ENCODE data around the gene NECTIN4. TPM values are rescaled to one million over a fixed set of nuclear protein-coding genes. Genes with fewer than 3 reads are reported as not detected.

NECTIN4 gene
- total RNA-seq, 1 experiment from 2014 or later = 8.8 TPM

DNA sequence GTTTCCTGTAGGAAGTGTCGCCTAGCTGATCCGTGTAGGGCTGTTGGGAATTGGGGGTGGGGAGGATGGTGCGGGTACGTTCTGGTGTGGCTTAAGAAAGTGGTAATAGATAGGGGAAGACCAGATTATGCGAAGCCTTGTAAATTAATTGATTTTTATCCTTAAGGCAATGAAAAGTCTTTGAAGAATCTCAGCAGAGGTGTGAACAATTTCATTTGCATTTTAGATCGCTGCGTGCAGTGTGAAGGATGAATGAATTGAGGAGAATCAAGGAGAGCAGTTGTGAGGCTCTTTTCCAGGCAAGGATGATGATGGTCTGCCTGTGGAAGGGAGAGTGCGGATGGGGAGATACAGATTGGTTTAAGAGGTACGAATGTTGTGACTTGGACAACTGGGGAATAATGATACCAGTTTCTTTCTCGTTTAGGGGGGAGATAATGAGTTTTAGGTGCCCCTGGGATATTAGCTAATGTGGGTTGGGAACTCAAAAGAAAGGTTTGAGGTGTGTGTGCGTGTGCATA lies 43.9 kb upstream of the NECTIN4 start:
- Histone ChIP-seq H3K9me2 (ENCODE audit: insufficient read depth) (no peaks in the 10 kb centered on the region), H2AFZ (peak overlapping the region; percentile 90), H3K4me1 (replicated peaks; ENCODE audit: insufficient read depth) (peaks cover 33% of the 10 kb centered on the region), H3K4me3 (peak overlapping the region; percentile 66), H3K36me3 (ENCODE audit: low read depth) (0 out of 2 replicates have a peak, but pooled peaks cover 5% of the 10 kb centered on the region), H4K20me1 (ENCODE audit: insufficient read depth) (no peaks in the 10 kb centered on the region; the same call in 1 of the 2 replicates), H3K4me2 (peak overlapping the region; percentile 84), H3F3A (ENCODE audit: insufficient read depth, low read depth) (peaks cover 62% of the 10 kb centered on the region), H3K9me3 (ENCODE audit: insufficient read depth, low read depth) (no peaks in the 10 kb centered on the region), H3K27ac (peak overlapping the region; percentile 91), H3K27me3 (ENCODE audit: insufficient read depth, low read depth) (no peaks in the 10 kb centered on the region), H3K79me2 (ENCODE audit: low read depth) (peaks cover 49% of the 10 kb centered on the region)
- DNase-seq = no peak
- intact Hi-C loops (cut with micrococcal nuclease; ENCODE audit: unreplicated experiment) = loop anchor here (1.0 to 10.0 kb wide), 3 partner anchors 34 to 138 kb away; partner anchors contain the start of genes B4GALT3 and KLHDC9
- ChIA-PET CTCF (interaction anchor here (0.6 to 0.7 kb wide), 2 partner anchors 18 to 30 kb away, joined by 3 read pairs; no protein-coding TSS in a partner anchor), POLR2A (ENCODE audit: unreplicated experiment) (interaction anchor here (0.6 to 0.7 kb wide), 4 partner anchors 12 to 92 kb away, joined by 3 to 6 read pairs (median 3); partner anchors contain the start of genes B4GALT3 and TOMM40L)
- TF ChIP-seq EZH2 (IDR thresholded peaks at IDR 0.05; ENCODE audit: low read depth) = no peak
- TF ChIP-seq, protein P1, sequence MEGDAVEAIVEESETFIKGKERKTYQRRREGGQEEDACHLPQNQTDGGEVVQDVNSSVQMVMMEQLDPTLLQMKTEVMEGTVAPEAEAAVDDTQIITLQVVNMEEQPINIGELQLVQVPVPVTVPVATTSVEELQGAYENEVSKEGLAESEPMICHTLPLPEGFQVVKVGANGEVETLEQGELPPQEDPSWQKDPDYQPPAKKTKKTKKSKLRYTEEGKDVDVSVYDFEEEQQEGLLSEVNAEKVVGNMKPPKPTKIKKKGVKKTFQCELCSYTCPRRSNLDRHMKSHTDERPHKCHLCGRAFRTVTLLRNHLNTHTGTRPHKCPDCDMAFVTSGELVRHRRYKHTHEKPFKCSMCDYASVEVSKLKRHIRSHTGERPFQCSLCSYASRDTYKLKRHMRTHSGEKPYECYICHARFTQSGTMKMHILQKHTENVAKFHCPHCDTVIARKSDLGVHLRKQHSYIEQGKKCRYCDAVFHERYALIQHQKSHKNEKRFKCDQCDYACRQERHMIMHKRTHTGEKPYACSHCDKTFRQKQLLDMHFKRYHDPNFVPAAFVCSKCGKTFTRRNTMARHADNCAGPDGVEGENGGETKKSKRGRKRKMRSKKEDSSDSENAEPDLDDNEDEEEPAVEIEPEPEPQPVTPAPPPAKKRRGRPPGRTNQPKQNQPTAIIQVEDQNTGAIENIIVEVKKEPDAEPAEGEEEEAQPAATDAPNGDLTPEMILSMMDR (conservative IDR thresholded peaks at IDR 0.05) = no peak; the same call in 1 of the 2 replicates
- BruUV-seq (replicated peaks) = no TSS peak

DNA sequence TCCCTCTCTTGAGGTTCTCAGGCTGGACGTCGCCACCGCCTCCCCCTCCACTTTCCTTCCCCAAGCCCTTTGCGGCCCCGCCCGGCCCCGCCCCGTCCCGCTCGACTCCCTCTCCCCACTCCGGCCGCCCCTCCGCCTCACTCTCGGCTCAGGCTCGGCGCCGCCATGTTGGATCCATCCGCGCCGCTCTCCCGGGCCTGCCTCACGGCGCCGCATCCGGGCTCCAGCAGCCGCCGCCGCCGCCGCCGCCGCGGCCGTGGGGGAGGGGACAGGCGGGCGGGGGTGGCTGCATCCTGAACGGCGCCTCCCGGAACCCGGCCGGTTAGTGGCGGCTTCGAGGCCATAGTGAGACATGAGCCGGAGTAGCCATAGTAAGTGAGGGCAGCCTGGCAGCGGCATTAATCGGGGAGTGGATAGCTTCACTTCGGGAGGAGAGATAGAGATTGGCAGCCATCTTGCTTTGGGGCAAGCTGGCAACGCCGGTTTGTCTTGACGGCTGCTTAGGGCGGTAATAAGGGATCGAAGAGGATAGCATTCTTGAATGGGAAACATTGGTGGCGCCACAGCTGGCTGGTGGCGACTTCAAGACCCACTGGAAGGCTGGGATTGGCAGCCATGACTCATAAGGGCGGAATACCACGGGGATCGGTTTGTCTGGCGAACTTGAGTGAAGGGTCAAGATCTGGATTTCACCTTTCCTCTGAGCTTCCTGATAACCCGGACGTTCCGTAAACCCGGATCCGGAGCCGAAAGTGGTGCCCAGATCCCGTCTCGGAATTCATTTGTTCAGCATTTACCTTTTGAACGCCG lies 43.3 kb upstream of the NECTIN4 start, which contains the start of gene DEDD:
DEDD (minus strand) TSS at position 258 of the 810 bp plus-strand sequence. CDS start 8,205 bp downstream, outside the sequence.
- BruUV-seq (replicated peaks) = TSS peak; percentile 59
- H3K36me3 ChIP-seq (ENCODE audit: low read depth) = 0 out of 2 replicates have a peak, but pooled peaks cover 11% of the 10 kb centered on the region
- H3K4me1 ChIP-seq (replicated peaks; ENCODE audit: insufficient read depth) = peaks cover 33% of the 10 kb centered on the region
- no peaks in the 10 kb centered on the region for H3K27me3 ChIP-seq (ENCODE audit: insufficient read depth, low read depth)
- H3K9me2 ChIP-seq (ENCODE audit: insufficient read depth) = no peaks in the 10 kb centered on the region
- CTCF ChIA-PET = interaction anchor here (0.7 kb wide), 1 partner anchor 29 kb away, joined by 3 read pairs; no protein-coding TSS in a partner anchor
- peak within 1 kb of the TSS; percentile 90 for H2AFZ ChIP-seq
- intact Hi-C loops (cut with micrococcal nuclease; ENCODE audit: unreplicated experiment) = loop anchor here (1.0 to 10.0 kb wide), 3 partner anchors 34 to 138 kb away; partner anchors contain the start of genes B4GALT3 and KLHDC9
- H4K20me1 ChIP-seq (ENCODE audit: insufficient read depth) = no peaks in the 10 kb centered on the region; the same call in 1 of the 2 replicates
- peak within 1 kb of the TSS; percentile 91 for H3K27ac ChIP-seq
- TF ChIP-seq, protein P1 (conservative IDR thresholded peaks at IDR 0.05) = no peak
- no peak for TF ChIP-seq EZH2 (IDR thresholded peaks at IDR 0.05; ENCODE audit: low read depth)
- peaks cover 49% of the 10 kb centered on the region for H3K79me2 ChIP-seq (ENCODE audit: low read depth)
- no peaks in the 10 kb centered on the region for H3K9me3 ChIP-seq (ENCODE audit: insufficient read depth, low read depth)
- POLR2A ChIA-PET (ENCODE audit: unreplicated experiment) = interaction anchor here (0.6 to 0.7 kb wide), 5 partner anchors 12 to 98 kb away, joined by 3 to 6 read pairs (median 5); partner anchors contain the start of genes B4GALT3 and TOMM40L
- peak within 1 kb of the TSS; percentile 66 for H3K4me3 ChIP-seq
- peak within 1 kb of the TSS; percentile 84 for H3K4me2 ChIP-seq
- DNase-seq = peak; percentile 84 to 92
- peaks cover 62% of the 10 kb centered on the region for H3F3A ChIP-seq (ENCODE audit: insufficient read depth, low read depth)
